Activated naive CD4-positive, alpha-beta T cell treated with anti-CD3 and anti-CD28 coated beads, Interleukin-2, amount 10 ng/mL, durations not matched to agents 7 days and 5 days (primary cell): ENCODE data around the gene CYP4V2.

Source experiments
- CTCF ChIA-PET: fragments of 350-600 bp; sonication (Branson Sonifier 250); formaldehyde crosslinking; loops from one replicate; lab custom pipeline; 2021; ENCODE audit warnings: antibody characterized with exemption; lab: Charles Lee
- DNase-seq: peaks from one replicate; pipeline ENCODE4 v3.0.0-alpha.2; 2020
- H3K27ac Mint-ChIP-seq: one replicate; pipeline ENCODE4 v1.8.0; 2021; ENCODE audit warnings: mild to moderate bottlenecking, moderate library complexity, mixed read lengths
- H3K27me3 Mint-ChIP-seq: one replicate; pipeline ENCODE4 v1.8.0; 2021; ENCODE audit warnings: mild to moderate bottlenecking, mixed read lengths
- H3K36me3 Mint-ChIP-seq: one replicate; pipeline ENCODE4 v1.8.0; 2021; ENCODE audit warnings: mixed read lengths
- H3K4me1 Mint-ChIP-seq: one replicate; pipeline ENCODE4 v1.8.0; 2021; ENCODE audit warnings: mixed read lengths
- H3K4me3 Mint-ChIP-seq: one replicate; pipeline ENCODE4 v1.8.0; 2021; ENCODE audit warnings: mild to moderate bottlenecking, moderate library complexity, mixed read lengths
- H3K9me3 Mint-ChIP-seq: one replicate; pipeline ENCODE4 v1.8.0; 2021; ENCODE audit warnings: mixed read lengths

Gene CYP4V2

DNA sequence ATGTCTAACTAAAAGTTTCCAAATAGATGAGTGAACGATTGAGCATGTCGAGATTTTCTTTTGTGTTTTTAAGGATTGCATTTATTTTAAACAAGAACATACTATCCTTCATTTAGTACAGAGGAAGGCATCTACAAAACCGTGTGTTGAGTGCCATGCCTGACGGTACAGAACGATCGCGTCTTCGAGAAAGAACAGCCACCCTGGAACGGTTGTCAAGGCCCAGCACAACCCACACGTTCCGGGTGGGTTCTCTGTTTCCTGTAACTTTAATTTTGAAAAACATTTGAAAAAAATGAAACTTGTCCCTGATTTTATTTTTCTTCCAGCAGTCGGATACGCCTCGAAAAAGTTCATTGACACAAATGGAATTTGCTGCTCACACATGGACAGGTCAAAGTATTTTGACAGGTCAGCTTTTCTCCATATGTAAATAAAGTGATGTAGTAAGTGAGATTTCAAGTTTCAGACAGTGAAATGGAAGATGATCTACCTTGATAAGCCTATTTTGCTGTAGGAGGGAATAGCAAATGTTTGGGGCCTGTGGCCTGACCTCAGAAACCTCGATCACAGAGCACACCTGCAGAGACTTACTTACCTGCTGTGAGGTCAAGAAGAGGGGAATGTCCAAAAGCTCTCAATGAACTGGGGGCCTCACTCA is 24.4 kb upstream of the CYP4V2 start:
- Mint-ChIP-seq H3K27me3 (peaks cover 8% of the 10 kb centered on the region), H3K9me3 (no peaks in the 10 kb centered on the region), H3K27ac (no peak overlapping the region), H3K36me3 (no peaks in the 10 kb centered on the region), H3K4me3 (no peak overlapping the region), H3K4me1 (peaks cover 7% of the 10 kb centered on the region)
- CTCF ChIA-PET, result no interaction called here
- DNase-seq, result no peak

- Mint-ChIP-seq H3K9me3 (no peaks in the 10 kb centered on the region), H3K27ac (no peak overlapping the region), H3K4me3 (no peak overlapping the region), H3K4me1 (peaks cover 7% of the 10 kb centered on the region), H3K36me3 (no peaks in the 10 kb centered on the region), H3K27me3 (peaks cover 4% of the 10 kb centered on the region)
- no peak for DNase-seq
- CTCF ChIA-PET, result no interaction called here
Measured at GRCh38 chr4:186167605-186168004, 23.8 kb upstream of the CYP4V2 start.

DNA sequence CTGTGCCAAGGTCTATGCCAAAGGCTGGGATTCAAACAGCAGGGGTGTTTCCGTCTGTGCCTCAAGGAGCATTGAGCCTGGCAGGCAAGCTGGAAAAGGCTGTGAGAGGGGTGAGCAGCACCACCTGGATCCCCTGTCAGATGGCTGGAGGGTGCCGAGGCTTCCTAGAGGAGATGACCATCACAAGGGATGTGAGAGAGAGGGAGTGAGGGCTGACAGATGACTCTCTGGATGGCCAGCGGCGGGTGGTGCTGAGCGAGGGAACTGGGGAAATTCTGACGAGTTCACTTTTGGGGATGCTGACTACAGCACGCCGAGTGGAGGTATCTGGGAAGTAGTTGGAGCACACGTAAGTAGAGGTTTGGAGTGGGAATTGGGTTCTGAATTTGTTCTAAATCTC is 22.6 kb upstream of the CYP4V2 start:
- no peaks in the 10 kb centered on the region for H3K36me3 Mint-ChIP-seq
- peaks cover 4% of the 10 kb centered on the region for H3K27me3 Mint-ChIP-seq
- H3K27ac Mint-ChIP-seq, result no peak overlapping the region
- H3K4me3 Mint-ChIP-seq, result no peak overlapping the region
- CTCF ChIA-PET, result no interaction called here
- H3K9me3 Mint-ChIP-seq, result no peaks in the 10 kb centered on the region
- no peak for DNase-seq
- H3K4me1 Mint-ChIP-seq, result peaks cover 7% of the 10 kb centered on the region

DNA sequence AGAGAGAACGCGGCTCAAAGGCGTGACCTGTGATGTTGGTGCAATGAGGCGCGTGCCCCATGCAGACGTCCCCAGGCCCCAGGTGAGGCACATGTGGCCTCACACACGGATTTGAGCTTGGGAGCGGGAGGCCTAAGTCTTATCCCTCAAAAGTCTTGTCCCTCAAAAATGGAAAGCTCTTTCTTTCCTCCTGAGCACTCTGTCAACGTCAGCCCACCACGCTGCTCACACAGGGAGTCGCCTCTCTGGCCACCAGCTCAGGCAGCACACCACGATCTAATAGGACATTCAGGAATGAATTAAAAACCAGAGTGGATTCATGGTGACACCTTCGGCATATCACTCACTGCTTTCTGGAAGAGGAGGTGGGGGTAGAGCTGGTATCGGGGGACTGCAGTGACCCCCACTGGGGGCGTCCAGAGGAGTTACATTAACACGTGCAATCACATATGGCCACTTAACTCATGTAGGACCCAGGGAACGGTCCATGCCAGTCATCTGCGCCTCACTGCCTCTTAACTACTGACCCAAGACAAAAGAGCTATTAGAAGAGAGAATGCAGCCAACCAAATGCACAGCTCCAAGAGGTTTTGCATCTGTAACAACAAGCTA is 21.9 kb upstream of the CYP4V2 start:
- CTCF ChIA-PET, result no interaction called here
- Mint-ChIP-seq H3K4me3 (no peak overlapping the region), H3K36me3 (no peaks in the 10 kb centered on the region), H3K27me3 (peaks cover 2% of the 10 kb centered on the region), H3K9me3 (no peaks in the 10 kb centered on the region), H3K4me1 (peaks cover 7% of the 10 kb centered on the region), H3K27ac (no peak overlapping the region)
- no peak for DNase-seq

GRCh38 chr4:186169945-186170802 is 21.2 kb upstream of the CYP4V2 start:
- Mint-ChIP-seq H3K36me3 (no peaks in the 10 kb centered on the region), H3K27ac (no peak overlapping the region), H3K9me3 (no peaks in the 10 kb centered on the region), H3K4me3 (no peak overlapping the region), H3K27me3 (no peaks in the 10 kb centered on the region), H3K4me1 (peaks cover 7% of the 10 kb centered on the region)
- no peak for DNase-seq
- CTCF ChIA-PET, result interaction anchor here (0.6 kb wide), 1 partner anchor 755 kb away, joined by 3 read pairs; no protein-coding TSS in a partner anchor

DNA sequence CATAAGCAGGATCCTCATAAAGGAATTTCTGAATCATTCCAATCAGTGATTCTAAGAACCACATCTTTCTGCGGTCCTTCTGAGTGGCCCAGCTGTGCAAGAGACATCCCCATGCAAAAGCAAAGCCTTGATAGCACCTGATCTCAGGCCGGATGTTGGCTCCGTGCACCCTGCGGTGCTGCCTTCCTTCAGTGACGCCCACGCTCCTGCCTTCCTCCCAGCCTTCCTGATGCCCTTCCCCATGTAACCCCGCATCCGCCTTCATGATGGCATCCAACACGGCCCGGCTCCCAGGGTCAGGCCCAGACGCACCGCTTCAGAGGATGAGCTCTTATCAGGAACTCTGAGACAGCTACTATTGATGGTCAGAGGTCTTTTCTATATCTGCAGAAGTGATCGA is 20.4 kb upstream of the CYP4V2 start:
- CTCF ChIA-PET, result no interaction called here
- Mint-ChIP-seq H3K9me3 (no peaks in the 10 kb centered on the region), H3K4me3 (no peak overlapping the region), H3K36me3 (no peaks in the 10 kb centered on the region), H3K4me1 (peaks cover 7% of the 10 kb centered on the region), H3K27ac (no peak overlapping the region), H3K27me3 (peaks cover 6% of the 10 kb centered on the region)
- no peak for DNase-seq

GRCh38 chr4:186172546-186172945 is 18.8 kb upstream of the CYP4V2 start:
- Mint-ChIP-seq H3K9me3 (no peaks in the 10 kb centered on the region), H3K4me1 (no peaks in the 10 kb centered on the region), H3K27ac (no peak overlapping the region), H3K4me3 (no peak overlapping the region), H3K27me3 (peaks cover 14% of the 10 kb centered on the region), H3K36me3 (no peaks in the 10 kb centered on the region)
- CTCF ChIA-PET, result no interaction called here
- DNase-seq, result no peak

DNA sequence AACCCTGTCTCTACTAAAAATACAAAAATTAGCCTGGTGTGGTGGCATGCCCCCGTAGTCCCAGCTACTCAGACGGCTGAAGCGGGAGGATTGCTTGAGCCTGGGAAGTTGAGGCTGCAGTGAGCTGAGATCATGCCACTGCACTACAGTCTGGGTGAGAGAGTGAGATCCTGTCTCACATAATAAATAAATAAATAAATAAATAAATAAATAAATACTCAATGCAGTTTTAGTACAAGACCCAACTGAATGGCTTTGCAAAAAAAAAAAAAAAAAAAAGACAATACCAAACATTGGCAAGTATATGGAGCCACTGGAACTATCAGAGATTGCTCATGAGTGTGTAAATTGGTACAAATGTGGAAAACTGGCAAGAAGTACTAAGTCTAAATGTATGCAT is 3.3 kb upstream of the CYP4V2 start:
- Mint-ChIP-seq H3K4me3 (no peak overlapping the region), H3K4me1 (peaks cover 29% of the 10 kb centered on the region), H3K36me3 (no peaks in the 10 kb centered on the region), H3K9me3 (peaks cover 2% of the 10 kb centered on the region), H3K27ac (no peak overlapping the region), H3K27me3 (peaks cover 19% of the 10 kb centered on the region)
- DNase-seq, result no peak
- CTCF ChIA-PET, result interaction anchor here (2.6 kb wide), 1 partner anchor 26 kb away, joined by 8 read pairs; no protein-coding TSS in a partner anchor

DNA sequence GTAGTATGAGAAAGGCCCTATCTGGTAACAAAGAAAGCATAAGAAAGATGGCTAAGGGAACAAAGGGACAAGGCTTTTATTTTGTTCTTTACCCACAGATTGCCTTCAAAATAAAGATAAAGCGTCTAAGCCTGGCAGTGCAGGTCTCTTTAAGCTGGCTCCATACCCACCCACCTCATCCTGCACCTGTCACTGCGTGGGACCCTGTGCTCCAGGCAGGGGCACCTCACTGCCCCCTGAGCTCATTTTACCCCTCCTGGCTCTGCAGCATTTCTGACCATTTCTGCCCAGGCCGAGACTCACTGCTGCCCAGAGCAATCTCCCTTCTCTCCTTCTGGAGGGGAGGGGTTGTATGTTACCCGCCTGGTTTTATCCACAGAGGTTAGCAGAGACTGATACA is 1.7 kb upstream of the CYP4V2 start:
- no peak for DNase-seq
- H3K4me3 Mint-ChIP-seq, result peak overlapping the region; percentile 80
- H3K4me1 Mint-ChIP-seq, result peaks cover 36% of the 10 kb centered on the region
- peaks cover under 1% of the 10 kb centered on the region for H3K9me3 Mint-ChIP-seq
- no peaks in the 10 kb centered on the region for H3K36me3 Mint-ChIP-seq
- H3K27me3 Mint-ChIP-seq, result peaks cover 17% of the 10 kb centered on the region
- CTCF ChIA-PET, result interaction anchor here (1.0 to 3.4 kb wide), 3 partner anchors 12 to 28 kb away, joined by 3 to 19 read pairs (median 8); no protein-coding TSS in a partner anchor
- peak overlapping the region; percentile 96 for H3K27ac Mint-ChIP-seq

DNA sequence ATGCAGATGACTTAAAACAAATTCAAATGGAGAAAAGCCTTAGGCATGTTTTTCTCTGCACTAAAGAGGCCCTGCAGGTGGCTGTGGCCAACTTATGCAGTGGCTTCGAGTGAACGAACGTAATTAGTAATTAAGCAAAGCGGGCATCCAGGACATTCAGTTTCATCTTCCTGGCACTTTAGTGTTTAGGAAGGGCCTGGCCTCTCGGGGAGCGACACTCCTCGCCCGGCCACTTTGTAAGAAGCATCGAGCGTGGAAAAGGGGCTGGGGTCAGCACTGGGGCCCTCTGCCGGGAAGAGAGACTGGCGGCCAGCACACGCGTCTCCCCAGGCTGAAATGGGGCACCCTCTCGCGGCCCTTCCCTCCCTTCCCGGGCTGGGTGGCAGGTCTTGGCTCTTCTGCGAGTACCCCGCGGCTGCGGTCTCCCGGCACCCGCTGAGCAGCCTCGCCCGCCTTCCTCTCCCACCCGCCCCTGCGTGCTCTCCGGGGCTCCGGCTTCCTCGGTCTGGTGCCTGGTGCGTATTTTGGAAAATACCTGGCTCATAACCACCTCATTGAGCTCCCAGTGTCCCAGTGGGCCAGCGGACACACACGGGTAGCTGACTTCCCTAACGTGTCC is 677 bp upstream of the CYP4V2 start:
- DNase-seq, result peak; percentile 56
- CTCF ChIA-PET, result interaction anchor here (1.0 to 3.4 kb wide), 5 partner anchors 11 to 122 kb away, joined by 3 to 19 read pairs (median 4); partner anchors contain the start of gene TLR3
- Mint-ChIP-seq H3K27ac (peak overlapping the region; percentile 96), H3K4me3 (peak overlapping the region; percentile 80), H3K9me3 (no peaks in the 10 kb centered on the region), H3K4me1 (peaks cover 36% of the 10 kb centered on the region), H3K27me3 (peaks cover 7% of the 10 kb centered on the region), H3K36me3 (peaks cover 6% of the 10 kb centered on the region)

DNA sequence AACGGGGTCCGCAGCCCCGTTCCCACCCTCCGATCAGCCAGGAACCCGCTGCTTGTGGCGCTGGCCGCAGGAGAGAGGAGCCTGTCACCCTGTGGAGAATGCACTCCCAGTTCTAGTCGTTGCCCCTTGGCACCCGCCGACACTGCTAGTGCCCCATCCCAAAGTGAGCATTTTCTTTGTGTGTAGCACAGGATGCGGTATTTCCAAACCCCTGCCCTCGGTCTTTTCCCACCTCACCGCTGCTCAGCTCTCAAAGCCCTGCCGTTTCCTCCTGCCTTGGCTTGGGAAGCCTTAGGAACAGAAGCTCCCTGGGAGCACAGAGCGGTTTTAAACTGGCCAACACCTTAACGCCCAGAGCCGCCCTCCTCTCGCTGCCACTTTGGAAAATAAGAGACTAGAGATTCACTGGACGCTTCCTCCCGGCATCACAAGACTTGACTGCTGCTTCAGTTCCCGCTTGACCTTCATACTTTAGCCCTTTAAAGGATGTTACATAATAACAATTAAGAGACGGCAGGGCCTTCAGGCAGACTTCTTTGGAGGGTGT is 772 bp downstream of the CYP4V2 start:
- CTCF ChIA-PET, result interaction anchor here (1.3 to 3.4 kb wide), 3 partner anchors 10 to 123 kb away, joined by 4 to 19 read pairs (median 4); partner anchors contain the start of gene TLR3
- H3K36me3 Mint-ChIP-seq, result peaks cover 15% of the 10 kb centered on the region
- peak overlapping the region; percentile 92 for H3K4me3 Mint-ChIP-seq
- no peaks in the 10 kb centered on the region for H3K9me3 Mint-ChIP-seq
- peak overlapping the region; percentile 86 for H3K27ac Mint-ChIP-seq
- peaks cover 36% of the 10 kb centered on the region for H3K4me1 Mint-ChIP-seq
- DNase-seq, result peak; percentile 55
- no peaks in the 10 kb centered on the region for H3K27me3 Mint-ChIP-seq

GRCh38 chr4:186193851-186194250 is 2.5 kb downstream of the CYP4V2 start:
- CTCF ChIA-PET, result interaction anchor here (1.0 kb wide), 1 partner anchor 18 kb away, joined by 4 read pairs; no protein-coding TSS in a partner anchor
- no peak for DNase-seq
- Mint-ChIP-seq H3K27ac (peak overlapping the region; percentile 33), H3K9me3 (no peaks in the 10 kb centered on the region), H3K4me1 (peaks cover 35% of the 10 kb centered on the region), H3K36me3 (peaks cover 17% of the 10 kb centered on the region), H3K27me3 (no peaks in the 10 kb centered on the region), H3K4me3 (no peak overlapping the region)

DNA sequence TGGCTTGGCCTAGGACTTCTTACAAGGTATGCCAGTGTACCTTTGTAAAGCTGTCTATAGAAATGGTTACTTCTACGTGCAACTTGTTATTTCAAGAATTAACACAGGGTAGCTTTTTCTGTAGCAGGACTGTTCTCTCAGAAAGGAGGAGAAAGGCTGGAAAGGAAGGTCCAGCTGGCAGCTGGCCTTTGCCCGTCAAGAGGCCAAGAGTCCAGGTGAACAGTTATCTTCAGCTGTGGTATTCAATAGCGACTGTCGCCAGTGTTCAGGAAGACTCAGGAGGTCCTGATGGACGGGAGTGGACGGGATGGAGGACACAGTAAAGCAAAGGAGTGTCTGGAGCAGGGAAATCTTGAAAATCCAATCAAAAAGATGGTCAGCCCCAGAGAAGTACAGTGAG is 4.7 kb downstream of the CYP4V2 start:
- H3K27ac Mint-ChIP-seq, result no peak overlapping the region
- no peak for DNase-seq
- H3K4me1 Mint-ChIP-seq, result peaks cover 20% of the 10 kb centered on the region
- no peaks in the 10 kb centered on the region for H3K9me3 Mint-ChIP-seq
- CTCF ChIA-PET, result no interaction called here
- no peak overlapping the region for H3K4me3 Mint-ChIP-seq
- H3K36me3 Mint-ChIP-seq, result peaks cover 17% of the 10 kb centered on the region
- no peaks in the 10 kb centered on the region for H3K27me3 Mint-ChIP-seq
